Osteoblast (primary cell): ENCODE results near the gene ZC3HAV1L. TPM values are rescaled to one million over a fixed set of nuclear protein-coding genes. Genes with fewer than 3 reads are reported as not detected.
"Not testable (repeated sequence)": the region's sequence is repeated elsewhere in the genome, so short reads cannot be mapped to it uniquely, and the experiment has no call there.

Experiments used
- DNase-seq: peaks from one replicate; pipeline ENCODE4 v3.0.0; 2011; ENCODE audit warnings: low spot score, mixed read lengths; ENCODE audit not compliant: insufficient read length; ENCODE audit errors: missing footprints
- H2AFZ ChIP-seq: 2 replicates; pipeline ENCODE4 v1.6.0; 2011; ENCODE audit warnings: mild to moderate bottlenecking, low read length
- H3K27ac ChIP-seq: 2 replicates; pipeline ENCODE4 v1.5.1; 2011; ENCODE audit warnings: mild to moderate bottlenecking, low read depth, low read length, moderate library complexity
- H3K27me3 ChIP-seq: 2 replicates; pipeline ENCODE4 v1.6.0; 2012; ENCODE audit warnings: mild to moderate bottlenecking, control low read depth, inconsistent platforms, low read length, moderate library complexity; ENCODE audit not compliant: insufficient read depth
- H3K36me3 ChIP-seq: 2 replicates; pipeline ENCODE4 v1.5.1; 2011; ENCODE audit warnings: mild to moderate bottlenecking, low read length, control low read depth, moderate library complexity; ENCODE audit not compliant: insufficient read depth
- H3K4me1 ChIP-seq: 2 replicates; pipeline ENCODE4 v1.5.1; 2011; ENCODE audit warnings: mild to moderate bottlenecking, low read length, control low read depth, moderate library complexity; ENCODE audit not compliant: insufficient read depth
- H3K4me2 ChIP-seq: 2 replicates; pipeline ENCODE4 v1.6.0; 2011; ENCODE audit warnings: mild to moderate bottlenecking, low read length; ENCODE audit not compliant: insufficient read depth
- H3K4me3 ChIP-seq: fragments of 200-600 bp; sonication (generic); 3 replicates; pipeline ENCODE4 v1.5.1; 2012; ENCODE audit warnings: mild to moderate bottlenecking, low read length, inconsistent platforms; ENCODE audit not compliant: insufficient read depth
- H3K79me2 ChIP-seq: 2 replicates; pipeline ENCODE4 v1.6.0; 2012; ENCODE audit warnings: mild to moderate bottlenecking, low read length, control low read depth, inconsistent platforms; ENCODE audit not compliant: insufficient read depth
- H3K9me3 ChIP-seq: 2 replicates; pipeline ENCODE4 v1.5.1; 2011; ENCODE audit warnings: low read depth, low read length, control low read depth
- H4K20me1 ChIP-seq: 2 replicates; pipeline ENCODE4 v1.6.0; 2012; ENCODE audit warnings: mild to moderate bottlenecking, low read length, control low read depth; ENCODE audit not compliant: insufficient read depth
- CTCF ChIP-seq: IDR thresholded peaks from 2 replicates; pipeline ENCODE4 v1.5.1; 2011; ENCODE audit warnings: mild to moderate bottlenecking, low read depth, low read length, moderate library complexity; ENCODE audit errors: extremely low read depth
- total RNA-seq: library from RNA; depleted of rRNA; stranded (reverse); fragments of >200 nt; gene quantifications from 2 replicates; pipeline ENCODE4 v1.2.3, GENCODE V29; 2012

Gene ZC3HAV1L
- total RNA-seq, 1 donor: 17.4 TPM

- no peak overlapping the region for H3K27ac ChIP-seq
- DNase-seq: no peak
- H3K4me2 ChIP-seq: no peak overlapping the region
- no peaks in the 10 kb centered on the region for H4K20me1 ChIP-seq
- H3K4me1 ChIP-seq: peaks cover 2% of the 10 kb centered on the region
- peaks cover 4% of the 10 kb centered on the region for H3K79me2 ChIP-seq
- no peak overlapping the region for H3K4me3 ChIP-seq
- peaks cover 72% of the 10 kb centered on the region for H3K36me3 ChIP-seq
- H3K9me3 ChIP-seq: no peaks in the 10 kb centered on the region
- H2AFZ ChIP-seq: no peak overlapping the region
- no peaks in the 10 kb centered on the region for H3K27me3 ChIP-seq
- TF ChIP-seq CTCF: no peak
These were observed 44.0 kb upstream of the ZC3HAV1L start for GRCh38 chr7:139079861-139080260.

DNA sequence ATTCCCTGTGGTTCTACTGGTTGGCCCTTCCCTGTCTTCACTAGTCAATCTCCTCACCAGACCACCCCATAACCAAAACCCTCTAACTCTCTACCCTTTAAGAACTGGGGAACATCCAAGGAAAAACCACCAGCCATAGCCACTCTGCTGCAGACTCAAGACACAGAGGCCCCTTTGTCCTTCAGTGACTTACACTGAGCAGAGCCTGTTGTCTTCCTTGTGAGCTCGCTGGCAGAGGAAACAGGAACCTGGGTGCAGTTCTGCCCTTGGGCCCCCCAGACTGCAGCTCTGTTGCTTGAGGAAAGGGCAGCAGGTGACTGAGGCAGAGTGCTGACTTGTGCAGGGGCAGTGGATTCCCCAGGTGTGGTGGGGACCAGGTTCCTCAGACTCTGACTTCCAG is 43.1 kb upstream of the ZC3HAV1L start:
- H4K20me1 ChIP-seq: no peaks in the 10 kb centered on the region
- H3K9me3 ChIP-seq: no peaks in the 10 kb centered on the region
- no peak overlapping the region for H3K4me2 ChIP-seq
- H3K36me3 ChIP-seq: peaks cover 67% of the 10 kb centered on the region
- H3K79me2 ChIP-seq: peaks cover 4% of the 10 kb centered on the region
- no peak for DNase-seq
- no peak overlapping the region for H3K4me3 ChIP-seq
- TF ChIP-seq CTCF: no peak
- H3K4me1 ChIP-seq: peaks cover 6% of the 10 kb centered on the region
- no peak overlapping the region for H3K27ac ChIP-seq
- no peak overlapping the region for H2AFZ ChIP-seq
- no peaks in the 10 kb centered on the region for H3K27me3 ChIP-seq

DNA sequence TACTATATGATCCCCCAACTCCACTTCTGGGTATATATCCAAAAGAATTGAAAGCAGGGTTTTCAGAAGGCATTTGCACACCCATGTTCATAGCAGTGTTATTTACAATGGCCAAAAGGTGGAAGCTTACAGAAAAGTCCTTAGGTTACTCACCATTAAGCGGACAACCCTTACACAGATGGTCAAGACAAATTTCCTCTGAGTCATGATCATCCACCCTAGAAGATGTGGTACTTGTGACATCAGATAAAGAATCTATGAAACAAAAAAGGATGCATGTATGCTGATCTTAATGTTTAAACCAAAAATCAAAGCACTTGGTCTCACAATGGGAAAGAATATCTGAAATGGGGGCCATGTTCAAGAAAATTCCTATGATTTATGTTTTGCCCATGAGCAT is 42.6 kb upstream of the ZC3HAV1L start:
- peaks cover 6% of the 10 kb centered on the region for H3K4me1 ChIP-seq
- no peak overlapping the region for H3K4me3 ChIP-seq
- no peak overlapping the region for H3K27ac ChIP-seq
- H2AFZ ChIP-seq: no peak overlapping the region
- no peak overlapping the region for H3K4me2 ChIP-seq
- peaks cover 69% of the 10 kb centered on the region for H3K36me3 ChIP-seq
- no peaks in the 10 kb centered on the region for H3K9me3 ChIP-seq
- no peak for DNase-seq
- TF ChIP-seq CTCF: no peak
- no peaks in the 10 kb centered on the region for H4K20me1 ChIP-seq
- peaks cover 6% of the 10 kb centered on the region for H3K79me2 ChIP-seq
- H3K27me3 ChIP-seq: no peaks in the 10 kb centered on the region

DNA sequence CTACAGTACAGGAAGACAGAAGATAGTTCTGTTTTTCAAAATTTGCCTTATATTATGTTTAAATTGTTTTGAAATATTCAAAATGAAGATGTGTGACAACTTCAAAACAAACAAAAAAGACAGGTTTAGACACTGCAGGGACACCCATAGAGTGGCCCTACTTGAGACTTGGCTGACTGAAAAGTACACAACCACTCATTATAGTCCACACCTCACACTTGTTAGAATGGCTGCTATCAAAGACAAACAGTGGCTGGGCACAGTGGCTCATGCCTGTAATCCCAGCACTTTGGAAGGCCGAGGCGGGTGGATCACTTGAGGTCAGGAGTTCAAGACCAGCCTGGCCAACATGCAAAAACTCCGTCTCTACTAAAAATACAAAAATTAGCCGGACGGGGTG is 41.9 kb upstream of the ZC3HAV1L start:
- not testable (repeated sequence) for H3K4me1 ChIP-seq, H3K9me3 ChIP-seq, H3K27me3 ChIP-seq, H3K4me2 ChIP-seq, H3K79me2 ChIP-seq, H3K27ac ChIP-seq, DNase-seq, H3K4me3 ChIP-seq, H4K20me1 ChIP-seq, H2AFZ ChIP-seq
- peaks cover 67% of the 10 kb centered on the region for H3K36me3 ChIP-seq
